Measurements from ENCODE around the gene TRMT61A.
"Not testable (repeated sequence)": the region's sequence is repeated elsewhere in the genome, so short reads cannot be mapped to it uniquely, and the experiment has no call there.

The TRMT61A gene

GRCh38 chr14:103509864-103510723, 18.9 kb upstream of the TRMT61A start:
- DNase-seq: no peak

DNA sequence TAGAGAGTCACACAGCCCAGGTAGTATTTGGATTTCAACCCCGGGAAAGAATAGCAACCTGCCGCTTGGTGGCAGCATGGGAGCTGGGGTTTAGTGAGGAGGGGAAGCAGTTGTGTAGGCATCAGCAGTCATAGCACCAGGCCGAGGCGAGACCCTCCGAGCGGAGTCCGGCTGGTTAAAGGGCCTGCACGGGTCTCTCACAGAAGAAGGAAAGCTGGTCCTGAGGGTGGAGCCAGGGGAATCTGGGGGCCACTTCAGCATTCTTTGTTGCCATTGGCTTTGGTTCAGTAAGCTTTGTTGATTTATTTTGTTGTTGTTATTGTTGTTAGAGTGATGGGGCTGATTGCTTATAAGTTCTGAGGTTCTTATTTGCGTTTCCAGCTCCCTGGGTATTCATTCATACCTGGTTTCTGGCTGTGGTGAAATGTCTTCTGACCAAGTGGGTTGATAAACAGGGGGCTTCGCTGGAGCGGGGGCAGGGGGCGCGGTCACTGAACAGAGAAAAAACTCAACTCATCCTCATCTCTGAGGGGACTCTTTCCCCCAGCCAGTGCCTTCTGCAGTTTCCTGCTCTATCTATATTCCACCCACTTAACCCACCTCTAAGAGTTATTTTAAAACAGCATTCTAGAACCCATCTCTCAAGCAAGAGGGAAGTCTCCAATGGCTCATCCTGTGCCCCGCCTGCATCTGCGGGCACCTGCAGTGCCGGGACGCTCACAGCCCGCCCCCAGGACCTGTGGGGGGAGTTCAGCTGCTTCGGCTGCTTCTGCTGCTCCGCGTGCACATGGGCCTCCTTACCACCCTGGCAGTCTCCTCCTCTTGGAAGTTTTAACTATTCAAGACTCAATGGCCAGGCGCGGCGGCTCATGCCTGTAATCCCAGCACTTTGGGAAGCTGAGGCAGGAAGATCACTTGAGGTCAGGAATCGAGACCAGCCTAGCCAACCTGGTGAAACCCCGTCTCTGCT, 18.0 kb upstream of the TRMT61A start:
- DNase-seq: no peak

- not testable (repeated sequence) for DNase-seq
These were observed 16.8 kb upstream of the TRMT61A start for GRCh38 chr14:103512180-103512579.

- DNase-seq: no peak
These were observed 16.0 kb upstream of the TRMT61A start for GRCh38 chr14:103512701-103513611.

GRCh38 chr14:103514596-103515421, 14.2 kb upstream of the TRMT61A start:
- no peak for DNase-seq

- no peak for DNase-seq
These were observed 12.4 kb upstream of the TRMT61A start for GRCh38 chr14:103516426-103517173.

GRCh38 chr14:103517174-103517566, 11.8 kb upstream of the TRMT61A start:
- DNase-seq: no peak

GRCh38 chr14:103517721-103518421, 11.1 kb upstream of the TRMT61A start:
- DNase-seq: no peak

DNA sequence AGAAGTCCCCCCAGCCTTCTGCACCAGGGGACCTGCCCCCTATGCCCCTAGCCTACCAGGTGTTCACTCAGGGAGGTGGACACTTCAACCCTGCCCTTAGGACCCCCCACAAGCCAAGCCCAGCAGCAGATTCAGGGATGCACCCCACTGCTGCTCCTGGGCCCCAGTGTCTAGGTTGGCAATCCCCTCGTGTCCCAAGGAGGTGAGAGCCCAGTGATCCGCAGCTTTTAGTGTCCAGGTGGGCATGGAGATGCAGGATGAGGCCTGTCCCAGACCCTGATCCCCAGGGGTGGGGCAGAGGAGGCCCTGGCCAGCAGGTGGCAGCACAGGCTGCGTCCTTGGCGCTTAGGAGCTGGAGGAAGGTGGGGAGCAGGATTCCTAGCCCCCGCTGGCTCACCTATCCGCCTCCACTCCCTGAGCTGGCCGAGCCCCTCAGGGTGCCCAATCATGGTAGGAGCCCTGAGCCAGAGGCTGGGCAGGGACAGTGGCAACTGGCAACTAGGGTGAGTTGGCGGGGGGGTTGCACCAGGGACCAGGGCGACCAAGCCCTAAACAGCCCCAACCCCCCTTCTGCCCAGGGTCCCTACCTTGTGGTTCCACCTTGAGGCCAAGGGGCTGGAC, 10.5 kb upstream of the TRMT61A start:
- no peak for DNase-seq

- no peak for DNase-seq
These were observed 9.8 kb upstream of the TRMT61A start for GRCh38 chr14:103519043-103519836.

DNA sequence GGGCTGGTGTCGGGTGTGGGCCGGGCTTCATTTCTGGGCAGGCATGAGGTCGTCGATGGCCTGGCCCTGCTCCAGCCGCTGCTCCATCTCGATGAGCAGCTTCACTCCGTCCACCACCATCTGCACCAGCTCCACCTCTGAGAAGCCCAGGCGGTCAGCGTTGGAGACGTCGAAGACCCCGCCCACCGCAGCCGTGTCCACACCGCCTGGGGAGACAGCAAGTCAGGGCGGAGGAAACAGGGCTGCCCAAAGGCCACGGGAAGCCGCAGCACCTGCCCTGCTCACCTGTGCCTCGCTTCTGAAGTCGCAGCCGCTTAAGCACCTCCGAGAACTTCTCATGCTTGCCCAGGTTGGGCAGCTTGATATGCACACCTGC, 9.2 kb upstream of the TRMT61A start:
- DNase-seq: no peak

DNA sequence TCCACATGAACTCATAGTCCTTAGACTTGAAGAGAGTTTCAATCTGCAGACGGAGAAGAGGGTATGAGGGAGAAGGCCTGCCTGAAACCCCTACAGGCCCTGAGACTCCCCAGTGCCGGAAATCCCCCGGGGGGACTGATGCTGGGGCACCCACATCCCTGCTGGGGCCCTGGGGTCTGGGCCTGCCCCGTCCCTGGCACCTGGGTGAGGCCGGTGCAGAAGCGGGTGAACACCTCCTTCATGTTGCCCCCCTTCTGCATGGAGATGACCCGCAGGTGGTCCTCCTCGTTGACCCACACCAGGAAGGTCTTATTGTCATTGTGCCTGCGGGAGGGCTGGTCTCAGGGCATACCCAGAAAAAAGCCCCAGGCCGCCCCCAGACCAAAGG, 8.7 kb upstream of the TRMT61A start:
- no peak for DNase-seq

- DNase-seq: peak; percentile 72
These were observed 8.1 kb upstream of the TRMT61A start for GRCh38 chr14:103520657-103521437.

DNA sequence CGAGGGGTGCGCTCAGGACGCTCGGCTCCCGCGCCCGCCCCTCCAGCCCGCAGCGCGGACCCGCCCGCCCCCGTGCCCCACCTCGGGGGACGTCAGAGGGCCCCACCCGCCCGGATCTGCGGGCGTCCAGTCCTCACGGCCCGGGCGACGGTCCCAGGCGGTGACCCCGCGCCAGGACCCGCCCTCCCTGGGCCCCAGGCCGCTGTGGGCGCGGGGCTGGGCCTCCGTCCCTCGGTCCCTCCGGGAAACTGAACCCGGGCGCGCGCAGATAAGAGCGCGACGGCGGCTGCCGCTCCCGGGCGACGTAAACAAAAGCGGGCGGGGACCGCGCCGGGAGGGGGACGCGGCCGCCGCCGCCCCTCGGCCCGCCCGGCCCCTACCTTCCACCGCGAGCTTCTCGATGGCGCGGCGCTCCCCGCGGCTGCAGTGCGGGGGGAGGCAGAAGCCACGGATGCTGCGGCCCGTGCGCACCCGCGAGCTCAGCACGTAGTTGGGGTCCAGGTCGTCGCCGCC, 7.5 kb upstream of the TRMT61A start:
- no peak for DNase-seq

GRCh38 chr14:103521951-103522563, 6.9 kb upstream of the TRMT61A start:
- DNase-seq: peak; percentile 51

GRCh38 chr14:103522649-103523574, 6.1 kb upstream of the TRMT61A start, which contains the start of gene CKB:
Gene CKB (minus strand): TSS chr14:103522830. CDS start chr14:103522493, 337 bp downstream.
- peak; percentile 74 for DNase-seq
